ENCODE measurements around the gene INHBC. TPM values are rescaled to one million over a fixed set of nuclear protein-coding genes. Genes with fewer than 3 reads are reported as not detected.
"Not testable (repeated sequence)": the region's sequence is repeated elsewhere in the genome, so short reads cannot be mapped to it uniquely, and the experiment has no call there.

The INHBC gene, protein sequence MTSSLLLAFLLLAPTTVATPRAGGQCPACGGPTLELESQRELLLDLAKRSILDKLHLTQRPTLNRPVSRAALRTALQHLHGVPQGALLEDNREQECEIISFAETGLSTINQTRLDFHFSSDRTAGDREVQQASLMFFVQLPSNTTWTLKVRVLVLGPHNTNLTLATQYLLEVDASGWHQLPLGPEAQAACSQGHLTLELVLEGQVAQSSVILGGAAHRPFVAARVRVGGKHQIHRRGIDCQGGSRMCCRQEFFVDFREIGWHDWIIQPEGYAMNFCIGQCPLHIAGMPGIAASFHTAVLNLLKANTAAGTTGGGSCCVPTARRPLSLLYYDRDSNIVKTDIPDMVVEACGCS
- total RNA-seq (2014; rRNA removed; shearing (Covaris generic); ENCODE audit: low replicate concordance): not detected in 2 replicates

DNA sequence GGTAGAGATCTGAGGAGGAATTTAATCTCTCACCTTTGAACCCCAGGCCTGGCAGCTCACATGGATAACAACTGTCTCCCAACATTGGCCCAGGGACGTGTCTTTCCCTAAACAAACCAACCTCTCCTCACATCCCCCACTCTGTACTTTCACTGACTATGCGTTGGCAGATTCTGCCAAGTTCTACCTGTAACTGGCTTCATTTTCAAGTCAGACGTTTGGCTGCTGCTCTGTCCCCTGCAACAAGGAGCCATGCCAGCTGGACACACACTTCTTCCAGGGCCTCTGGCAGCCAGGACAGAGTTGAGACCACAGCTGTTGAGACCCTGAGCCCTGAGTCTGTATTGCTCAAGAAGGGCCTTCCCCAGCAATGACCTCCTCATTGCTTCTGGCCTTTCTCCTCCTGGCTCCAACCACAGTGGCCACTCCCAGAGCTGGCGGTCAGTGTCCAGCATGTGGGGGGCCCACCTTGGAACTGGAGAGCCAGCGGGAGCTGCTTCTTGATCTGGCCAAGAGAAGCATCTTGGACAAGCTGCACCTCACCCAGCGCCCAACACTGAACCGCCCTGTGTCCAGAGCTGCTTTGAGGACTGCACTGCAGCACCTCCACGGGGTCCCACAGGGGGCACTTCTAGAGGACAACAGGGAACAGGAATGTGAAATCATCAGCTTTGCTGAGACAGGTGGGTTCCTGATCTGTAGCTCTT, at the start of gene INHBC:
INHBC (plus strand) TSS at position 268 of the 707 bp plus-strand sequence; CDS start at position 371, 103 bp downstream.
- in situ Hi-C loops (cut with HindIII; ENCODE audit: low pct_unique_long_range_greater_than_20kb, low sequenced_read_pairs): no loop called here
- DNase-seq (ENCODE audit: low read depth): no peak

DNA sequence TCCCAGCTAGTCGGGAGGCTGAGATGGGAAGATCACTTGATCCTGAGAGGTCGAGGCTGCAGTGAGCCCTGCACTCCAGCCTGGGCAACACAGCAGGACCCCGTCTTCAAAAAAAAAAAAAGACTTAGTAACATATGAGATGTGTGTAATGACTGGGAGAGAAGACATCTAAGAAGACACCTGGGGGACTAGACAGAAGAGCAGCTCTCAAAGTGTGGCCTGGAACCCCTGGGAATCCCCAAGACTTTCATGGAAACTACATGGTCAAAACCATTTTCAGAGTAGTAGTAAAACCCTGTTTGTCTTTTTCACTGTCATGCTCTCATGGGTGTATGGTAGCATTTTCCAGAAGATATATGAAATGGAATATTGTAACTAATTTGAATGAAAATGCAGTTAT, 49.0 kb upstream of the INHBC start:
- in situ Hi-C loops (cut with HindIII; ENCODE audit: low pct_unique_long_range_greater_than_20kb, low sequenced_read_pairs): no loop called here
- no peak for DNase-seq (ENCODE audit: low read depth)

DNA sequence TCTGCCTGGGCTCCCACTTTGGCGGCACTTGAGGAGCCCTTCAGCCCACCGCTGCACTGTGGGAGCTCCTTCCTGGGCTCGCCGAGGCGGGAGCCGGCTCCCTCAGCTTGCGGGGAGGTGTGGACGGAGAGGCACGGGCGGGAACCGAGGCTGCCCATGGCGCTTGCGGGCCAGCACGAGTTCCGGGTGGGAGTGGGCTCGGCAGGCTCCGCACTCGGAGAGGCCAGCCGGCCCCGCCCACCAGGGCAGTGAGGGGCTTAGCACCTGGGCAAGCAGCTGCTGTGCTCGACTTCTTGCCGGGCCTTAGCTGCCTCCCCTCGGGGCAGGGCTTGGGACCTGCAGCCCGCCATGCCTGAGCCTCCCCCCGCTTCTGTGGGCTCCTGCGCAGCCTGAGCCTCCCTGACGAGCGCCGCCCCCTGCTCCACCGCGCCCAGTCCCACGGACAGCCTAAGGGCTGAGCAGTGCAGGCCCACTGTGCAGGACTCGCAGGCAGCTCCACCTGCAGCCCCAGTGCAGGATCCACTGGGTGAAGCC, 48.3 kb upstream of the INHBC start:
- in situ Hi-C loops (cut with HindIII; ENCODE audit: low pct_unique_long_range_greater_than_20kb, low sequenced_read_pairs): no loop called here
- DNase-seq (ENCODE audit: low read depth): no peak

DNA sequence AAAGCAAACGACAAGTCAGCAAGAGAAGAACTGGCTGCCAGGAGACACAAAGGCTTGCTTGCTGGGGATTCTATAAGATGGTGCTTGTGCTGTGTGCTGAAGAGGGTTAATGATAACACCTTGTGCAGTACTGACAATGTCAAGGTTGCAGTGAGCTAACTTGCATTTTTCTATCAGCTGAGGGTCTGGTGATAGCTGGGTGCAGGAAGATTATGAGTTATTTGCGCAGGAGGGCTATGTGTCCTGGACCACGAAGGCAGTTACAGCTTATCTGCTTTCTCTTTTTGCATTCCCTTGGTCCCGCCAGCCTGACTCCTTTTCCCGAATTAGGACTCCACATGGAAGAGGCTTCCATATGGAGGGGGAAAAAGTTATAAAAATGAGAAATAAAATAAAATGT, 46.2 kb upstream of the INHBC start:
- in situ Hi-C loops (cut with HindIII; ENCODE audit: low pct_unique_long_range_greater_than_20kb, low sequenced_read_pairs): no loop called here
- DNase-seq (ENCODE audit: low read depth): no peak

DNA sequence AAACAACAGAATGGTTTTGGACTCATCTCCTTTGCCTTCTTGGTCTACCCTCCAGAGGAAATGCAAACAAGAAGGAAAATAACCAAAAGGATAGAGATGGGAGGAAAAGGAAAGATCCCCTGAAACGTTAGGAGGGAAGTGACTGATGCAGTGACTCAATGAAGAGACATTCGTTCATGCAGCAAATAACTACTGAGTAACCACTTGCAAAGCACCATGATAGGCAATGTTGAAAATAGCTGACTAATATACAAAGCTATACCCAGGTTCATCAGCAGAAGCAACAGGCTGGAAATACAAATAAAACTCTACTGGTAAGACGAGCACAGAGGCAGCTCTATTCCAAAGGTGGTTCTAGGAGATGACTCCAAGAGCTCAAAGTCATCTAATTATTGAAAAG, 45.6 kb upstream of the INHBC start:
- in situ Hi-C loops (cut with HindIII; ENCODE audit: low pct_unique_long_range_greater_than_20kb, low sequenced_read_pairs): no loop called here
- DNase-seq (ENCODE audit: low read depth): peak; percentile 77

DNA sequence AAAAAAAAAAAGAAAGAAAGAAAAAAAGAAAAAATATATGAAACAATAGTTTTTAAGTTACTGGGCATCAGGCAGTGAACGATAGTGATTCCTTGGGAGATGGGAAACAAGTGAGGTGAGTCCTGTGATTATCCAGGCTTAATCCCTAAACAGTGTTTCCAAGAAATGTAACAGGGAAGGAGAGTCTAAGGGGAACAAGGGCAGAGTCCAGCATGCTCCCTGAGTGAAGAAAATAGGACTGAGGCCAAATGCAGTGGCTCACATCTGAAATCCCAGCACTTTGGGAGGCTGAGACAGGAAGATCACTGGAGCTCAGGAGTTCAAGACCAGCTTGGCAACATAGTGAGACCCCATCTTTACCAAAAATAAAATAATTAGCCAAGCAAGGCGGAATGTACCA, 44.4 kb upstream of the INHBC start:
- DNase-seq (ENCODE audit: low read depth): no peak
- in situ Hi-C loops (cut with HindIII; ENCODE audit: low pct_unique_long_range_greater_than_20kb, low sequenced_read_pairs): no loop called here

DNA sequence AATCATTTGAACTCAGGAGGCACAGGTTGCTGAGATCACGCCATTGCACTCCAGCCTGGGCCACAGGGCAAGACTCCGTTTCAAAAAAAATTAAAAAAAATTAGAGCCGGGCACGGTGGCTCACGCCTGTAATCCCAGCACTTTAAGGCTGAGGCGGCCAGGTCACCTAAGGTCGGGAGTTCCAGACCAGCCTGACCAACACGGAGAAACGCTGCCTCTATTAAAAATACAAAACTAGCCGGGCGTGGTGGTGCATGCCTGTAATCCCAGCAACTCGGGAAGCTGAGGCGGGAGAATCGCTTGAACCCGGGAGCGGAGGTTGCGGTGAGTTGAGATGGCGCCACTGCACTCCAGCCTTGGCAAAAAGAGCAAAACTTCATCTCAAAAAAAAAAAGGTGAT, 39.5 kb upstream of the INHBC start:
- DNase-seq (ENCODE audit: low read depth): no peak
- in situ Hi-C loops (cut with HindIII; ENCODE audit: low pct_unique_long_range_greater_than_20kb, low sequenced_read_pairs): no loop called here

DNA sequence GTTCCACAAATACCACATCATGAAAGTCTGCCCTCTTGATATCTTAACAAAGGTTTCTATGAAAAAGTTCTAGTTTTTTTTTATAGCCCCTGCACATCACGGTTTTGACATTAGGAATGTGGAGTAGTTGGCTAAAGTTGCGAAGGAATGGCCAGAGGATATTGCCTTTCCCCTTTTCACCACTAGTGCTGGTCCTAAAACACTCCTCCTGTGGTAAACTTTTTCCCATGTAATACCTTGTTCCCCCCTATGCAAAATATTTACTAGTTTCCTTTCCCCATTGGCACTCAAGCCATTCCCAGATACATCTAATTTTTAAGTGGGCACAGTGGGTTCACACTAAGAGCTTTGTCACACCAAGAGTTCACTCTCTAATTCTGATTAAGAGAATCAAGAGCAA, 37.1 kb upstream of the INHBC start:
- in situ Hi-C loops (cut with HindIII; ENCODE audit: low pct_unique_long_range_greater_than_20kb, low sequenced_read_pairs): no loop called here

DNA sequence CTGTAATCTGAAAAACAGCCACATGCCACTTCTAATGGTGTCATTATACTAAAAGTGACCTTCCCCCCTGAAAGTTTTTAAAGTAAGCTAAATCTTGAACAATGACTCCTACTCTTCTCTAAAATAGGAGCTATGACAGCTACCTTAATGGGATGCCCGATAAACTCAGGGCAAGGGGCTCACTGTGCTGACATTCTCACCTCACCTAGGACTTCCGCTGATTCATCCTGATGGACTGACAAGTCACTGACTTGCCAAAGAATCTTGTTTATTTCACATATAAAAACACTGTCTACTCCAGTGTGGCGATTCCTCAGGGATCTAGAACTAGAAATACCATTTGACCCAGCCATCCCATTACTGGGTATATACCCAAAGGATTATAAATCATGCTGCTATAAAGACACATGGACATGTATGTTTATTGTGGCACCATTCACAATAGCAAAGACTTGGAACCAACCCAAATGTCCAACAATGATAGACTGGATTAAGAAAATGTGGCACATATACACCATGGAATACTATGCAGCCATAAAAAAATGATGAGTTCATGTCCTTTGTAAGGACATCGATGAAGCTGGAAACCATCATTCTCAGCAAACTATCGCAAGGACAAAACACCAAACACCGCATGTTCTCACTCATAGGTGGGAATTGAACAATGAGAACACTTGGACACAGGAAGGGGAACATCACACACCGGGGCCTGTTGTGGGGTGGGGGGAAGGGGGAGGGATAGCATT, 34.7 kb upstream of the INHBC start:
- peak; percentile 20 for DNase-seq (ENCODE audit: low read depth)
- in situ Hi-C loops (cut with HindIII; ENCODE audit: low pct_unique_long_range_greater_than_20kb, low sequenced_read_pairs): not testable (repeated sequence)

More for the DNA sequence above, 37.1 kb upstream of the INHBC start:
- no peak for DNase-seq (ENCODE audit: low read depth)

DNA sequence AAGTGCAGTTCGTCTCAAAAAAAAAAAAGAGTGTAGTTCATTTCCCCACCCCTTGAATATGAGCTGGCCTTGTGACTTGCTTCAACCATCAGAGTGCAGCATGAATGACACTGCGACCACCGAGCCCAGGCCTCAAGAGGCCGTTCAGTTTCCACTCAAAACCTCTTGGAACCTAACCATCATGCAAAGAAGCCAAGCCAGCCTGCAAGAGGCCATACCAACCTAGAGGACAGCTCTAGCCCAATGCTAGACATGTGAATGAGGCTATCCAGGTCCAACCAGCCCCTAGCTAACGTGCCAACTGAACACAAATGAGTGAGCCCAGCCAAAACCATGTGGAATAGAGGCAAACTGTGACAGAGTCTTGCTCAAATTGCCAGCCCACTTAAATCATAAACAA, 33.4 kb upstream of the INHBC start:
- no peak for DNase-seq (ENCODE audit: low read depth)
- in situ Hi-C loops (cut with HindIII; ENCODE audit: low pct_unique_long_range_greater_than_20kb, low sequenced_read_pairs): no loop called here

DNA sequence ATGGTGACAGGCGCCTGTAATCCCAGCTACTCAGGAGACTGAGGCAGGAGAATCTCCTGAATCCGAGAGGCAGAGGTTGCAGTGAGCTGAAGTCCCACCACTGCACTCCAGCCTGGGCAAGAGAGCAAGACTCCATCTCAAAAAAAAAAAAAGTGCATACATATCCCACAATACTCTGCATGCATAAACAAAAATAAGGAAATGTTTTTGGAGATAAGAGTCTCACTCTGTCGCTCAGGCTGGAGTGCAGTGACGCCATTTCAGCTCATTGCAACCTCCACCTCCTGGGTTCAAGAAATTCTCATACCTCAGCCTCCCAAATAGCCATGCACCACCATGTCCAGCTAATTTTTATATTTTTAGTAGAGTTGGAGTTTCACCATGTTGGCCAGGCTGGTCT, 32.4 kb upstream of the INHBC start:
- in situ Hi-C loops (cut with HindIII; ENCODE audit: low pct_unique_long_range_greater_than_20kb, low sequenced_read_pairs); DNase-seq (ENCODE audit: low read depth): not testable (repeated sequence)

DNA sequence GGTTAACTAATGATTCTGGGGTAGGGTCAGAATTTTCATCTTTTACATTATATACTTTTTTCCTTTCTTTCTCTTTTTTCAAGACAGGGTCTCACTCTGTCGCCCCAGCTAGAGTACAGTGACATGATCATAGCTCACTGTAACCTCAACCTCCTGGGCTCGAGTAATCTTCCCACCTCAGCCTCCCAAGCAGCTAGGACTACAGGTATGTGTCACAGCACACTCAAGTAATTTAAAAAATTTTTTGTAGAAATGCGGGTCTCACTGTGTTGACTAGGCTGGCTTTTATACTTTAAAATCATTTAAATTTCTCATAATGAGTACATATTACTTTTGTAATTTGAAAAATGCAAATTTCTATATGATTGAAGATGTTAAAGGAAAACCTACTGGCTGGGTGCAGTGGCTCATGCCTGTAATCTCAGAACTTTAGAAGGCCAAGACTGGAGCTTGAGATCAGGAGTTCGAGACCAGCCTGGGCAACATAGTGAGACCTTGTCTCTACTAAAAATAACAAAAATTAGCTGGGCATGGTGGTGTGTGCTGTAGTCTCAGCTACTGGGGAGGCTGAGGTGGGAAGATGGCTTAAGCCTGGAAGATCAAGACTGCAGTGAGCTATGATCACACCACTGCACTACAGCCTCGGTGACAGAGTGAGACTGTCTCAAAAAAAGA, 29.5 kb upstream of the INHBC start:
- DNase-seq (ENCODE audit: low read depth): no peak
- in situ Hi-C loops (cut with HindIII; ENCODE audit: low pct_unique_long_range_greater_than_20kb, low sequenced_read_pairs): no loop called here

DNA sequence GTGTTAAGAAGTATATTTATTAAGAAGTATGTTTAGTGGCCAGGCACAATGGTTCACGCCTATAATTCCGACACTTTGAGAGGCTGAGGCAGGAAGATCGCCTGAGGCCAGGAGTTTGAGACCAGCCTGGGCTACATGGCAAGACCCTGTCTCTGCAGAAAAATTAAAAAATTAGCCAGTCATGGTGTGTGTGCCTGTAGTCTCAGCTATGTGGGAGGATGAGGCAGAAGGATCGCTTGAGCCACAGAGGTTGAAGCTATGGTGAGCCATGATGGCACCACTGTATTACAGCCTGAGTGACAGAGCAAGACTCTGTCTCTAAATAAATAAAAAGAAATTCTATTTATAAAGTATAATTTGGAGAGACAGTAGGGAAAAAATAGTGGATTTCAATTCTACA, 24.1 kb upstream of the INHBC start:
- no peak for DNase-seq (ENCODE audit: low read depth)
- in situ Hi-C loops (cut with HindIII; ENCODE audit: low pct_unique_long_range_greater_than_20kb, low sequenced_read_pairs): no loop called here

DNA sequence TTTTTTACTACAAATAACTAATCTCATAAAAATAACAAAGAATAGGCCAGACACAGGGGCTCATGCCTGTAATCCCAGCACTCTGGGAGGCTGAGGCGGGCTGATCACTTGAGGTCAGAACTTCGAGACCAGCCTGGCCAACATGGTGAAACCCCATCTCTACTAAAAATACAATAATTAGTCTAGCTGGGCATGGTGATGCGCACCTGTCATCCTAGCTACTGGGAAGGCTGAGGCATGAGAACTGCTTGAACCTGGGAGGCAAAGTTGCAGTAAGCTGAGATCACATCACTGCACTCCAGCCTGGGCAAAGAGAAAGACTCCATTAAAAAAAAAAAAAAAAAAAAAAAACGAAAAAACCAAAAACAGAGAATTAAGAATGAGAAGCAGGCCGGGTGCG, 20.4 kb upstream of the INHBC start:
- in situ Hi-C loops (cut with HindIII; ENCODE audit: low pct_unique_long_range_greater_than_20kb, low sequenced_read_pairs): not testable (repeated sequence)

DNA sequence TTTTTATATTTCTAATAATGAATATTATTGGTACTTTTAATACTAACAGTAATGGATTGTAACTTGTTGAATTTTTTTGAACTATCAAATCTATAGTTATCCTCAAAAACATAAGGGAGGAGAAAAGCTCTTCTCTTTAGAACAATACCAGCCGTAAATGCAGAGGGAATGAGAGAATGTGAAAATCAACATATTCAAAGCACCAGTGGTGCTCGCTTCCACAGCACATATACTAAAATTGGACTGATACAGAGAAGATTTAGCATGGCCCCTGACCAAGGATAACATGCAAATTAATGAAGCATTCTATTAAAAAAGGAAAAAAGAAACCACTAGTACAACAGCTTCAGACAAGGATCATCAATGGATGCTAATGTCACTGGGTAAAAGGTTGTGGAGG, 19.5 kb upstream of the INHBC start:
- in situ Hi-C loops (cut with HindIII; ENCODE audit: low pct_unique_long_range_greater_than_20kb, low sequenced_read_pairs): no loop called here
- no peak for DNase-seq (ENCODE audit: low read depth)

More for the DNA sequence above, 20.4 kb upstream of the INHBC start:
- not testable (repeated sequence) for DNase-seq (ENCODE audit: low read depth)

DNA sequence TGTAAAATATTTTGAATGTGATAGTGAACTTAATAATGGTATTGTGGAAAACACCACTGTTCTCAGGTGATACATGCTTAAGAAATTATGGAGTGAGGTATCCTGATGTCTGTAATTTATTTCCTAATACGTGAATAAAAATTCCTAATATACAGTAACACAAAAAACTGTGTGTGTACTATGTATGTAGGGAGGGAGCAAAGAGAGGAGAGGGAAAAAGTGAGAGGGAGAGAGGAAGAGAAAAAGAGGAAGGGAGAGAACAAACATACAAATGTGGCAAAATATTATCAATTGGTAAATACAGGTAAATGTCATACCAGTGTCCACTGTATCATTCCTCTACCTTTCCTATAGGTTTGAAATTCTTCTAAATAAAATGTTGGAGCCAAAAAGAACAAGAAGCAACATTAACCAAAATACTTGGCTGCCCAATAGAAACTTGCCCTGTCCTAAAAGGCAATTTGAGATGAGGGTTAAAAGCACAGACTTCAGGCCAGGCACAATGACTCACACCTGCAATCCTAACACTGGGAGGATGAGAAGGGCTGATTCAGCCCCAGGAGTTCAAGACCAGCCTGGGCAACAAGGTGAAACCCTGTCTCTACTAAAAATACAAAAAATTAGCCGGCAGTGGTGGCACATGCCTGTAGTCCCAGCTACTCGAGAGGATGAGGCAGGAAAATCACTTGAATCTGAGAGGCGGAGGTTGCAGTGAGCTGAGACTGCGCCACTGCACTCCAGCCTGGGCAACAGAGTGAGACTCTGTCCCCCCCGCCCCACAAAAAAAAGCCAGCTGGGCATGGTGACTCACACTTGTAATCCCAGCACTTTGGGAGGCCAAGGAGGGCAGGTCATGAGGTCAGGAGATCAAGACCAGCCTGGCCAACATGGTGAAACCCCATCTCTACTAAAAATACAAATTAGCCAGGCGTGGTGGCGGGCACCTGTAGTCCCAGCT, 18.3 kb upstream of the INHBC start:
- in situ Hi-C loops (cut with HindIII; ENCODE audit: low pct_unique_long_range_greater_than_20kb, low sequenced_read_pairs): no loop called here
- DNase-seq (ENCODE audit: low read depth): no peak

DNA sequence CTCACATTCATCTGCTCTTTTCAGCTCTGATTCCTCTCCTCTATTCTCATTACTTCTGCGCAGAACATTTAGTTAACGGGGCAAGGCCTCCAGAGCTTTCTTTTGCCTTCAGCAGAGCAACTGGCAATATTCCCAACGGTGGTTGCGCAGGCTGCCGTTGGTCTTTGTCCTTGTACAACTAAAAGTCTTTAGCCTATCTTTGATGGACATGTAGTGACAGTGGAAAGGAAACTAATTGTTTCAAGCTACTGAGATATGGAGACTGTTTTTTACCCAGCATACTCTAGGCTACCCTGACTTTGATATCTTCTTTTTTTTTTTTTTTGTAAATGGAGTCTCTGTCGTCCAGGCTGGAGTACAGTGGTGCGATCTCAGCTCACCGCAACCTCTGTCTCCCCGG, 16.3 kb upstream of the INHBC start:
- no peak for DNase-seq (ENCODE audit: low read depth)
- in situ Hi-C loops (cut with HindIII; ENCODE audit: low pct_unique_long_range_greater_than_20kb, low sequenced_read_pairs): no loop called here

All from Caki2 (cell line).